GM10847 (cell line): ENCODE results near the gene RTN4R.

Experiments
- POLR2A ChIP-seq: IDR thresholded peaks from 2 replicates; pipeline ENCODE4 v1.6.1; 2011; ENCODE audit not compliant: insufficient read length; ENCODE audit errors: extremely low read depth

Gene RTN4R

DNA sequence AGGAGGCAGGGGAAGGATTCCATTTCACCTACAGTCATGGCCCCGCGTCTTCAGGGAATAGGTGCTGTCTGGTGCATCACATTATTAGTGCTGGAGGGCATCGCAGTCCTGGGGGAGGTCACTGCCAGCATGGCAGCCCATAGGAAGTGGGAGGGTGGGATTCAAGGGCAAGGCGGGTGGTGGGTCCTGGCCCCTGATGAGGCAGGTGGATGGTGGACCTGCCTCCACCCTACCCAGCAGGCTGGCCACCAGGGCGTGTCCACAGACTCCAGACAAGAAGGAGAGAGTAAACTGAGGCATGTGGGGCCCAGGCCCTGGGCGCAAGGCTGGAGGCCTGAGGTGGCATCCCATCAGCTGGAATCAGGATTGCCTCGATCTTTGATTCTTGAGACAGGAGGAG is 53.3 kb downstream of the RTN4R start:
- no peak for TF ChIP-seq POLR2A

DNA sequence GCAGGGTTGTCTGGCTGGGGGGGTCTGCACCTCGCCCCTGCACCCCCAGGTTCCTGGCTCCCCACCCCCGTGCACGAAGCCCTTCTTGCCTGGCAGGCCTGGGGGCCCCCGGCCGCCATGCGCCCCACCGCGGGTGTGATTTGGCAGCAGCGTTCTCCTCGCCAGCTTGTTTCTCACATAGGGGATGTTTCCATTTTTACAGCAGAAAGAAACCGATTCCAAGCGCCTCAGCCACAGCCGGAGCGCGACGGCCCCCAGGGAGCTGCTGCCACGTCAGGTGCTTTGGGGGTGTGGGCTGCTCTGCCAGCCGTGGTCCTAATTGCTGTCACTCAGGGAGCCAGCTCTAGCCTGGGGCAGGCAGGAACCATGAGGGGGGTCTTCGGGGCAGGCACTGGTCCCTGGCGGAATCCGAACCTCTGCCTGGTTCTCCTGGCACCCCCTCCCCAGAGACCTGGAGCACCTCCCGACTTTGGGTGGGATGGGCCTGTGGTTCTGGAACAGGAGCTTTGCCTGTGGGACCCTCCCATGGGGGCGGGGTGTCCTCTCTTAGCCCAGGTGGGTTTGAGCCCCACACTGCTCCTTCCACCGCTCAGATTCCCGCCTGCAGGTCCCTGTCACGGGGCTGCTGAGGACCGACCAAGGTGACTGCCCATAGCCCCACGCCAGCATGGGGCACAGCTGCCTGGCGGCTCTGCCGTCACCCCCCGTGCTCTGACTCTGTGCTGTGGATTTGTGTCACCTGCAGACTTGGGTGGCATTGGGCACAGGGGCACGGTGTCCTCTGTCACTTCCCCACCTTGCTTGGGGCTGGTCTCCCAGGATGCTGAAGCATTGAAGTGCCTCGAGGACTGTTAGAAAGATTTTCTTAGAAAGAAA is 54.0 kb downstream of the RTN4R start:
- TF ChIP-seq POLR2A, result no peak

DNA sequence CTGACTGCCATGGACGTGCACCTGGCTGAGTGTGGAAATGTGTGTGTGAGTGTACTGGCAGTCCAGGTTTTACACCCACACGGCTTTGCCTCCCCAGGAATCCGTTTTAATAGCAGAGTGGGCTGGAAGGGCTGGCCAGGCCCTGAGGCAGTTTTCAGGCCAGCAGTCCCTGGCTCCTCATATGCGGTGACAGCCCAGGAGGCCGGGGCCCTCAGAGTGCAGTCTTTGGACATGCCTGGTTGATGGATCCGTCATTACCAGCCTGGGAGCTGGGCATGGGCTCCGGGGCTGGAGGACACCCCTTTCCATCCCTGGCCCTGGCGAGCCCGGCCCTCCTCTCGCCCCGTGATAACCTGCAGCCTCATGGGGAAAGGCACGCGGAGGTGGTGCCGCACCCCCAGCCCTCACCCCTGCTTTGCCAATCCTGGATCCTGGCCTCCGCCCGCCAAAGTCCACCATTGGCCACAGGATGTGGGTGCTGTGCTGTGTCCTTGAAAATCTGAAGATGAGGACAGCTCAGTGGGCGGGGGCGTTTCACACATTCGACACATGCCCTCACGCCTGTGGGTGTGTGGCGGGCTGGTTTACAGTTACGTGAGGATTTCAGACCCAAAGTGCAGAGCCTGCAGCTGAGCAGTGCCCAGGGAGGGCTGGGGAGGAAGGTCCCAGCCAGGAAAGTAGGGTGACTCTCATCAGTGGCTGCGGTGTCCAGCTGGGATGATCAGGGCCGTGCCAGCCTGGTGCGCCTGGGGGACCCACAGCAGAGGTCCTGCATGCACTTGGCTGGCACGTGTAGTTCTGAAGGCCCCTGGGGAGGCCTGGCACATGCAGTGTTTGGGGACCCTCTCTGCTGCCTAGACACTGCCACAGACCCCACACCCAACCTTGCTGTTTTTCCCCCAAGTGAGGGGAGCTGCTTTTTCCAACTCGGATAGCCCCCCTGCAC is 55.1 kb downstream of the RTN4R start:
- no peak for TF ChIP-seq POLR2A

DNA sequence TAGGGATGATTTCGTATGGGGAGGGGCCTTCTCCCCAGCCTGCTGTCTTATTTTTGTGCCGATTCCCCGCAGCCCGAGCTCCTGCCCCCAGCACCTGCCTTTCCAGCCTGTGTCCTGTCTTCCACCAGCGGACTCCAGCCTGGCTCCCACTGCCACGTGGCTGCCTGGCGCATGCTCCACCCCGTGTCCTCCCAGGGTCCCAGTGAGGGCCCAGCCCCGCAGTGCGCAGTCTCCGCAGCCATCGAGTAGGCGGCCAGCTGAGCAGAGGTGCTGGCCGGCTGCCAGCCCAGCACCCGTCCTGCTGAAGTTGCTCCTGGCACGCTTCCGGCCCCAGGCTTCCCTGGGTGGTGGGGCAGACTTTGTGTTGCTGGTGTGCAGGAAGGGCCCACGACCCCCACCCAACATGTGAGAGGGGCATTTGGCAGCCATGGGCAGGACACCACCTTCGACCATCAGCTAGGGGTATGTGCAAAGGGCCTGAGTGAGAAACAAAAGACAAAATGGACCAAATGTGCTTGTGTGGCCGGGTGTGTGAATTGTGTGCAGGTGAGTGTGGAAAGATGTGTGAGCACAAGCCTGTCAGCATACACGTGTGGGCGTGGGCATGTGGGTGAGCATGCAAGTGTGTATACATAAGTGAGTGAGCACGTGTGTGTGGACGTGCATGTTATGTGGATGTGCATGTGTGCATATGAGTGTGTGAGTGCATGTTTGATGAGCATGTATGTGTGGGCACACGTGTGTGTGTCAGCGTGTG is 55.9 kb downstream of the RTN4R start:
- no peak for TF ChIP-seq POLR2A

DNA sequence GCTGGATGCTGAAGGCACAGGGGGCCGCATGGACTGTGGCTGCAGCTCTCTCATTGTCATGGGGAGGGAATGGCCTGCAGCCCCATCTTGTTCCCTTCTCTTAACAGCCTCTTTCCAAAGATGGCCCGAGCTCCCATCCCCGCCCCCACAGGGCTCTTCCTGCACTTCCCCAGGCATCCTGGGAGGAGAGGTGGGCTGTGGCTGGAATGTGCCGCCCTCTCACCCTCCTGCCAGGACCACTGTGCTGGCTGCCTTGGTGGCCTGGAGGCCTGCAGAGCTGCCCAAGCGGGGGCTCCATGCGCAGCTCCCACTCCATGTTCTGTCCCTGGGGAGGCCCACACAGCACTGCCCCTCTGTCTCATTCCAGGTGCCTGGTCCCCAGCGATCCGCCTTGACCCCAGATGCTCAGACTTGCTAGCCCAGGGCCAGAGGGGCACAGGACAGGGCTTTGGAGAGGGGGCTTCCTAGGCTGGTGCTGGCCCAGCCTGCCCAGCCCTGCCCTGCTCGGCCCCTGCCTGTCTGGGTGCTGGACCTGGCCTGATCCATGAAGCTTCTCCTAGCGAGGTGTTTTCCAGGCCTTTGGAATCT is 56.6 kb downstream of the RTN4R start:
- TF ChIP-seq POLR2A, result no peak

DNA sequence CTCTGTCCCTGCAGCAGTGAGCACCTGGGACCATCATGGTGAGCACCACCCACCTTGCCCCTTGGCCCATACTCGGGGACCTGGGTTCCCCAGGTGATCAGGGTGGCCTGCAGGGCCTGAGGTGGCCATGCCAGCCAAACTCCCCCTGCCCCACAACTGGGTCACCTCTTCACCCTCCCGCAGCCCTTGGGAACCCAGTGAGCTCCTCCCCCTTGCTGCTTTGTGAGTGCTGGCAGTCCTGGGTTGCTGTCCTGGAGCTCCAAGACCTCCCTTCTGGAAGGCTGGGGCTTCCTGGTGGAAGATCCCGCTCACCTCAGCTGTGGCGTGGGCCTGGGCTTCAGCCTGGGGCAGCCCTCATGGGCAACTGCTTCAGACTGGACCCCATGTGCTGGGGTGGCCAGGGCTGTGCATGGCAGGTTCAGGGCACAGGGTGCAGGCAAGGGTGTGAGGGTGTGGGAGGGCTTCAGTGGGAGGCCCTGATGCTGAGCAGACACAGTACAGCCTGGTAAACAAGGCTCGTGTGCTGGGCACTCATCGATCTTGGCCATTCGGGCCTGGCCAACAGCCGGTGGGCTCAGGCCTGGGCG is 57.6 kb downstream of the RTN4R start:
- no peak for TF ChIP-seq POLR2A

DNA sequence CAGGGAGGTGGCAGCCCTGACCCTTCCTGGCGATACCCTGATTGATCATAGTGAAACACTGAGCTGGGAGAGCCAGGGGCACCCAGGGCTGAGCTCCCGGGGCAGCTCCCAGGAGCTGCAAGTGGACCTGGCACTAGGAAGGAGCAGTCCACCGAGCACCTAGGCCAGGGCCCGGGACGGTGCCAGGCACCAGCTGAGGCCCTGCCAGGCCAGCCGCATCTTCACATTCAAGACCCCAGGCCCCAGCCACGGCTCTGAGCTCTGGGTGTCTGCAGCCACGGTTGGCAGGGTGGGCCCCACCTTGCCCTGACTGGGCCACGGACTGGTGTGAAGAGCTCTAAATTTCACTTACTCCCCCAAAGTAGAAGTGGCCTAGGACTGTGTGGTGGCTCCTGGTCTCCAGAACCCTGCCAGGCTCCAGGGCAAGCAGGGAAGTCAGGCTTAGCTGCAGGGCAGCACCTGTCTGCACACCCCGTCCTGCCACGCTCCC is 58.3 kb downstream of the RTN4R start:
- no peak for TF ChIP-seq POLR2A

DNA sequence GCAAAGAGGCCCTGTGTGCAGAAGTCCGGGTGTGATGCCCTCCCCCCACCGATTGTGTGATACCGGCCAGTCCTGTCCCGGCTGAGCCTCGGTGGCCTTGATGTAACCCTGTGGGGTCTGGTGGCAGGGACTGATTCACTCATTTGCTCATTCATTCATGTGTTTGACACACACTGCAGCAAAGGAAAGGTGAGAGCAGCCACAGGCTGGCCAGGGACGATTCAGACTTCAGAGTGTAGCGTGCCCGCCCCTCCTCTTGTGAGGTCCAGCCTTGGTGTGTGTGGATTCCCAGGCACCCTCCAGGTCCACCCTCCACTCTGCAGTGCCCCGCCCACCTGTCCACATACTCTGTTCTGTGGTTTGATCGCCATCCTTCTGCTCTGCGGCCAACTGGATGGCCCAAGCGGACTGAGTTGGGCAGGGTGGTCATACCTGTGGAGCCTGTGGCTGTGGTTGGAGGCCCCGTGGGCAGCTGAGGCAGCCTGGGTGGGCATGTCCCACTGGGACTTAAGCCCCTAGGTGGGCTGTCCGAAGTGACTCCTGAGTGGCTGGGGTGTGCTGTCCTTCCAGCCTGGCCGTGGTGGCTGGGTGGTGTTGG is 59.3 kb downstream of the RTN4R start:
- TF ChIP-seq POLR2A, result no peak

DNA sequence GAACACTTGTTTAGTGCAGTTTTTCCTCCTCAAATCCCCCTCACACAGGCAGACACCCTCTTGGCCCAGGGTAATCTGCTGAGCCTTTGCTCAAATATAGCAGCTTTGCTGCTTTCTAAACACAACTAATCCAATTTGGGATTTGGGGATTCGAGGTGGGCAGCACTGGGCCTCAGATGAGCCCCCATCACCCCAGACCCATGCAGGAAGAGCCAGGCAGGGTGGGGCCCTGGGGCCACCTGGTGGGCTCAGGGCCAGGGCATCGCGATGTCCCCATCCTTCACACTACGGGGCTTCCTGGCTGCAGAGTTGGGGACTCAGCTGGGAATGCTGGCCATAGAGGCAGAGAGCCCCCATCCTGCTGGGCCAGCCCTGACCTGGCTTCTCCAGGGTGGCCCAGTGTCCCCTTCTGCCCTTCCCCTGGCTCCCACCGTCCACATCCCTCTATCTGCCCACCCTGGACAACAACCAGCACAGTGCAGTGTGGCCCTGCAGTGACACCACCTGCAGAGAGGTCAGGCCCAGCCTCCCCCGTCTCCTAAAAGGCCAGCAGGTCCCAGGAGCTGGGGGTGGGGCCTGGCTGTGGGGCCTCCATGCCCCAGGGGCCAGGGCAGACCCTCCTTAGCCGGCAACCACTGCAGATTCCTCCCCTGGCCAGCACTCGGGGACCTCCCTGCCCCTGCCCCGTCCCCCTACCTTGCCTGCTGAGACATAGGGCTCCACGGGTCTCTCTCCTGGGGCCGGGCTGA is 60.7 kb downstream of the RTN4R start:
- no peak for TF ChIP-seq POLR2A

DNA sequence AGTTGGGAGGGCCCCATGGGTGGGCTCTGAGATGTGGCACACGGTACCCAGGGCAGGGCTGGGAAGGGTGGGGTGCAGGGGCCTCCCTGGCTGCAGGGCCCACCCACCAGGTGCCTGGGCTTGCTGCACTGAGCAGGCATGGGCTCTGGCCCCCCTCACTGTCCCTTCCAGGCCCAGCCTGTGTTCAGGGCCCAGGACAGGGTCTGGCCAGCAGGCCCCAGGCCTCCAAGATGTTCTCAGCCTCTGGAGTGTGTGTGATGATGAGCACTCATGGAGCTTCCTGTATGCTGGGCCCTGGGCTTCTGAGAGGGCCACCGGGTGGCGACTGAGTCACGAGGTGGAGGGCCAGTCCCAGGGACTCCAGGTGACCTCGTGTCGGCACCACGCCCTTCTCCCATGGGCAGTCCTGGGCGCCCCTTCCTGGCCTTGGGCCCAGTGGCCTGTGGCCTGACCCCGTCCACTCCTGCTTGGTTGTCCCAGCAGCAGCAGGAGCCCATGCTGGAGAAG is 61.4 kb downstream of the RTN4R start:
- TF ChIP-seq POLR2A, result no peak

DNA sequence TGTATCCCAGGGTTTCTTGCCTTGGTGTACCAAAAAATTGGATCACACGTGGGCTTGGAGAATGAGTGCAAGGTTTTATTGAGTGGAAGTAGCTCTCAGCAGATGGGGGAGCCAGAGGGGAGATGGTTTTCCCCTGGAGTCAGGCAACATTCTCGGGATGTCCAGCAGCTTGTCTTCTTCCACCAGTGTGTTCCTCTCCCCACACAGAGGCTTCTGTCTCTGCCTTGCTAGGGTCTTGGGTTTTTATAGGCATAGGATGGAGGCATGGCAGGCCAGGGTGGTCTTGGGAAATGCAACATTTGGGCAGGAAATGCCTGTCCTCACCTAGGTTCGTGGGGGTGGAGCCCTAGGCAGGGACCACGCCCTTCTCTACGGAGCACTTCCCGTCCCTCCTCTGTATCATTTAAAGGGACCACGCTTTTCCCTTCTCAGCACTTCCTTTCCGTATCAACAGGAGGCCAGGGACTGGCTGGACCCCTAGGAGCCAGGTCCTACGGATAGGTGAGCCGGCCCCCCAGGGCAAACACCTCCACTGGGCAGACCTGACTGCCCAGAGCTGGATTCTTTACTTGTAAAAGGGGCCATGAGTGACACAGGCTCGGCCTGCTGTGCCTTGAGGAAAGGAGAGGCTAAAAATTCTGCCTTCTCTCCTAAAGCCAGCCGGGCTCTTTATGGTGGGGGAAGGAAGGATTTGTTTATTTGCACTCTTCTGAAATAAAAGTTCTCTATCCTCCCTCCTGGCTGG is 62.0 kb downstream of the RTN4R start:
- TF ChIP-seq POLR2A, result no peak

DNA sequence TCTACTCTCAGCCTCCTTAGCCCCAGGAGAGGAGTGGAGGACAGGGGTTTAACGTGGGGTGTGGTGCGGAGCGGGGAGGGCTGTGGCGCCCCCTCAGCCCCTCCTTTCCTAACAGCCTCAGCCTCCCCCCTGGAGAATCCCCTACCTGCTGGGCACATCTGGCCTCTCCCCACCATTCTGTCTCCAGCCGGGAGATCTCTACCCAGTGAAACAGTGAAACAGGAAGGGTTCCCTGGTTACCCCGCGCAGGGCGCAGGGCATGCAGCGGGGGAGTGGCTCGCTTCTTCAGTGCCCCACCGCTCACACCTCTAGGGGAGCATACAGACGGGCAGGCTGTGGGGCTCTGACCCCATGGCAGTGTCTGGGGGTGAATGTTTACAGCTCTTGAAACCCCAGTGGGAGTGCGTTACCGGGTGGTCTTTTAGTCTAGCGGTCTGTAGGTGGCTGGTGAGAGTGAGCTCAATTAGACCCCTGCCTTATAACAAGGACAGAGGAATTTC is 62.6 kb downstream of the RTN4R start:
- no peak for TF ChIP-seq POLR2A
